WTC11 (cell line): Measurements from ENCODE around the gene SGPP2. TPM values are rescaled to one million over a fixed set of nuclear protein-coding genes. Genes with fewer than 3 reads are reported as not detected.

Experiments used
- ATAC-seq: fragments of 200-7000 bp; cut with Tn5 transposase; 2 replicates; pipeline ENCODE4 v1.10.0; 2021; ENCODE audit warnings: mild to moderate bottlenecking, moderate library complexity
- CTCF ChIA-PET: fragments of 300-600 bp; sonication (Branson Sonifier 250); formaldehyde crosslinking; loops from one replicate; lab custom pipeline; 2021; ENCODE audit warnings: antibody characterized with exemption; lab: Charles Lee
- POLR2A ChIA-PET: fragments of 350-600 bp; sonication (Branson Sonifier 250); formaldehyde crosslinking; loops from one replicate; lab custom pipeline; 2021; ENCODE audit warnings: antibody characterized with exemption; lab: Charles Lee
- DNase-seq: peaks from one replicate; pipeline ENCODE4 v3.0.0; 2021; ENCODE audit warnings: low spot score
- H3K27ac Mint-ChIP-seq: 2 replicates; pipeline ENCODE4 v1.8.0; 2021; ENCODE audit warnings: mixed read lengths
- H3K27me3 Mint-ChIP-seq: 2 replicates; pipeline ENCODE4 v1.8.0; 2021; ENCODE audit warnings: low read depth, mild to moderate bottlenecking, moderate library complexity, mixed read lengths
- H3K36me3 Mint-ChIP-seq: 2 replicates; pipeline ENCODE4 v1.8.0; 2021; ENCODE audit warnings: mixed read lengths
- H3K4me1 Mint-ChIP-seq: 2 replicates; pipeline ENCODE4 v1.8.0; 2022; ENCODE audit warnings: mixed read lengths
- H3K4me3 Mint-ChIP-seq: 2 replicates; pipeline ENCODE4 v1.8.0; 2021; ENCODE audit warnings: mild to moderate bottlenecking, moderate library complexity, mixed read lengths
- H3K9me3 Mint-ChIP-seq: 2 replicates; pipeline ENCODE4 v1.8.0; 2021; ENCODE audit warnings: mixed read lengths
- CDX4 ChIP-seq: fragments of 250-450 bp; sonication (Bioruptor Pico); IDR thresholded peaks from 2 replicates; pipeline ENCODE4 v1.9.0; 2021; ENCODE audit warnings: moderate library complexity, mild to moderate bottlenecking, inconsistent platforms, borderline replicate concordance
- ETV6 ChIP-seq: sonication (generic); formaldehyde crosslinking; IDR thresholded peaks from 2 replicates; pipeline ENCODE4 v1.8.1; 2022; ENCODE audit warnings: mild to moderate bottlenecking, missing genetic modification reagents
- HMGA2 ChIP-seq: fragments of 250-450 bp; sonication (Bioruptor Pico); IDR thresholded peaks from 2 replicates; pipeline ENCODE4 v1.4.0; 2021; ENCODE audit warnings: mild to moderate bottlenecking, moderate library complexity
- HMGXB4 ChIP-seq: sonication (generic); formaldehyde crosslinking; IDR thresholded peaks from 2 replicates; pipeline ENCODE4 v1.8.1; 2023; ENCODE audit warnings: mild to moderate bottlenecking, moderate library complexity, missing genetic modification reagents
- MXD4 ChIP-seq: fragments of 250-450 bp; sonication (Bioruptor Pico); IDR thresholded peaks from 2 replicates; pipeline ENCODE4 v1.8.0; 2021; ENCODE audit warnings: mild to moderate bottlenecking, moderate library complexity, borderline replicate concordance
- PRDM15 ChIP-seq: sonication (generic); formaldehyde crosslinking; IDR thresholded peaks from 2 replicates; pipeline ENCODE4 v1.8.0; 2022; ENCODE audit warnings: missing genetic modification reagents
- RORB ChIP-seq: fragments of 250-450 bp; sonication (Bioruptor Pico); IDR thresholded peaks from 2 replicates; pipeline ENCODE4 v1.9.0; 2021; ENCODE audit warnings: mild to moderate bottlenecking
- ZBTB21 ChIP-seq: sonication (generic); formaldehyde crosslinking; IDR thresholded peaks from 2 replicates; pipeline ENCODE4 v1.8.1; 2023; ENCODE audit warnings: mild to moderate bottlenecking, missing genetic modification reagents, borderline replicate concordance
- ZNF232 ChIP-seq: sonication (generic); formaldehyde crosslinking; IDR thresholded peaks from 2 replicates; pipeline ENCODE4 v1.8.0; 2022; ENCODE audit warnings: mild to moderate bottlenecking, missing genetic modification reagents
- ZNF425 ChIP-seq: fragments of 250-450 bp; sonication (Bioruptor Pico); conservative IDR thresholded peaks from 2 replicates; pipeline ENCODE4 v1.9.0; 2021; ENCODE audit warnings: mild to moderate bottlenecking
- ZNF512 ChIP-seq: sonication (generic); formaldehyde crosslinking; IDR thresholded peaks from 2 replicates; pipeline ENCODE4 v1.8.1; 2022; ENCODE audit warnings: missing genetic modification reagents, borderline replicate concordance
- total RNA-seq: library from RNA; stranded (reverse); gene quantifications from 3 replicates; pipeline ENCODE4 v1.2.3, GENCODE V29; 2021

Gene SGPP2
- total RNA-seq, 1 experiment from 2014 or later, result 0.07 TPM

- H3K27ac Mint-ChIP-seq, result no peak overlapping the region
Measured at GRCh38 chr2:222391743-222392285, 32.5 kb upstream of the SGPP2 start.

More at GRCh38 chr2:222391743-222392285, 32.5 kb upstream of the SGPP2 start:
- Mint-ChIP-seq H3K9me3 (peaks cover 12% of the 10 kb centered on the region), H3K4me1 (peaks cover 27% of the 10 kb centered on the region), H3K4me3 (no peak overlapping the region), H3K27me3 (peaks cover 20% of the 10 kb centered on the region), H3K36me3 (no peaks in the 10 kb centered on the region; the same call in 1 of the 2 replicates)
- DNase-seq, result no peak
- ChIA-PET CTCF (no interaction called here), POLR2A (no interaction called here)
- TF ChIP-seq ZBTB21 (CRISPR knock-in tag) (no peak), HMGXB4 (no peak), ZNF512 (no peak), CDX4 (CRISPR knock-in tag) (no peak), ZNF232 (CRISPR knock-in tag) (no peak), RORB (CRISPR knock-in tag) (no peak), ETV6 (CRISPR knock-in tag) (no peak), MXD4 (CRISPR knock-in tag) (no peak), ZNF425 (CRISPR knock-in tag) (no peak), PRDM15 (CRISPR knock-in tag) (no peak), HMGA2 (CRISPR knock-in tag) (no peak)
- ATAC-seq, result no peak
